Measurements from ENCODE around the gene PRND.
"Not testable (repeated sequence)": the region's sequence is repeated elsewhere in the genome, so short reads cannot be mapped to it uniquely, and the experiment has no call there.

PRND gene

DNA sequence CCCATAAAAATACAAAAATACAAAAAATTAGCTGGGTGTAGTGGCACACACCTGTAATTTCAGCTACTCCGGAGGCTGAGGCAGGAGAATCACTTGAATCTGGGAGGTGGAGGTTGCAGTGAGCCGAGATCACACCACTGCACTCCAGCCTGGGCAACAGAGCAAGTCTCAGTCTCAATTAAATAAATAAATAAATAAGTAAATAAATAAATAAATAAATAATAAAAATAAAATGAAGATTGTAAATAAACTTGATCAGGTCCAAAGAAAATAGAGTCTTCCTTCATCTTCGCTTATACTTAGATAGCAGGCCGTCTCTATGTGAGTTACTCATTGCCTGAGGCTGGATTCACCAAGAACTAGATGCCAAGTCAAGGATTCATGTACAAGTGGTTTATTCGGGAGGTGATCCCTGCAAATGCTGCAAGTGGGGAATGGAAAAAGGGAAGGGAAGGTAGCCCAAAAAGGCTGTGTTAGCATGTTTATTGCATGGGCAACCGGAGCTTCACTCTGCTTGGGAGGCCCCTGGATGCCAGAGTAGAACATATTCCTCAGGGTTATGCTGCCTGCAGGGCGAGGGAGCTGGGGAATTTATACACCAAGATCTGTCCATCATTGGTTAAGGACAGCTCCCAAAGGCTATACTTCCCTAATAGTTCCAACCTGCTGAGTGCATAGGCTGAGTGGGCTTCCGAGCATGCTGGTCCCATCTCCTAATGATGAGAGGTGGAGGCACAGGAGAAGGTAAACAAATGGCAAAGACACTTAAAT, 16.3 kb downstream of the PRND start:
- no peak for DNase-seq (ENCODE audit: low spot score)

DNA sequence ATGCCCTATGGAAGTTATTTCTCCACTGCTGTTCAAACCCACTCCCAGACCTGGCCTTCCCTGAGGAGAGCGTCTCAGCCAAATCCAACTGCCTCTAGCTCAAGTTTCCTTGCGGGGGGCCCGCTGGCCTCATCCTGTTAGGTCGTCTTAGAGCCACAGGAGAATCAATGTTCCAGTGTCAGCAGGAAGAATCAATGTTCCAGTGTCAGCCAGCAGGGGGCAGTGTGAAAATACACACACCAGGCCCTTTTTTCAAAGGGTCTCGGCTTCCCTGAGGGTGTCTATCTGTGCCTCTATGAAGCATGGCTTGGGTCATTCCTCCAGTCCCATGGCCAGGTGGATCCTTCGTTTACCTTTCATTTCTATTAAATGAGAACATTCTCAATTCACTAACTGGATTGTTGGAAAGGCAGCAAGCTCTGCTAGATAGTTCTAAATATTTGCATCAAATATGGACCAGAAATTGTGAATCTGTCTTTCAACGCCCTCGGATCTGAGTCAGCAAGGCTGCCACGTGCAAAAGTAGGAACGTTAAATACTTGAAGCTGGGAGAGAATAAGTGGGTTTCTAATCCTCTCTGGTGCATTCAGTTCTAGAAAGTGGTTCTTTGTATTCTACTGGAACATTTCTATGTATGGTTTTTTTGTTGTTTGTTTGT, 19.2 kb downstream of the PRND start:
- peak; percentile 57 for DNase-seq (ENCODE audit: low spot score)

DNA sequence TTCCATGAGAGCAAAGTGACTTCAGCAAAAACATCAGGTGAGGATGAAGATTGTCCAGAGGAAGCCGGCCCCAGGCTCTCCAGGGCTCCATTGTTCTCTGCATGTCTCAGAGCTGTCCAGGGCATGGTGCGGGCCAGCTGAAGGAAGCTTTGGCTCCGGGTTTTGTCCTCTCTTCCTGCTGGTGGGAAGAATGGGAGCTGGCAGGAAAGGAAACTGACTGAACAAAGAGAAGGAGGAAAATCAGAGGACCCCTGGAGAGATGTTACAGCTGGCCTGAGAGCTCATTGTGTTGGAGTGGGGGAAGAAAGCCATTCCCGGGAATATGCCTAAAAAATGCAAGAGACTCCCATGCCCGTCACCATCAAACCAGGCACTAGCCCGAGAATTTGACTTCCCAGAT, 27.1 kb downstream of the PRND start:
- DNase-seq (ENCODE audit: low spot score): no peak

DNA sequence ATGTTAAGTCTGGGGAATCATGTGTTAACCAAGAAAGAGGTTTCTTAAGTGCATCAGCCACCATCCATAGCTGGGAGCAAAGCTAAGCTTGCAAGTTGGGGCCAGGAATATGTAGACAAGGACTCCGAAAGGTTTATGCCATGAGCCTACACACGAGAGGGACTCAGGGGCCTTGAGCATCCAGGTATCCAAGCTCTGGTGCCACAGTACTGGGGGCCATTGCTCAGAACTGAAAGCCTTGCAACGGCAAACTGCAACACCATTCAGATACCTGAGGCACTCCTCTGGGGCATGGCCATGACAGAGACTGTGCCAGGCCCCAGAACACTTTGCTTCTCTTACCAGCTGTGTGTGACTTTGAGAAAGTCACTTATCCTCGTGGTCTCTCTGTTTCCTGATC, 27.6 kb downstream of the PRND start:
- no peak for DNase-seq (ENCODE audit: low spot score)

DNA sequence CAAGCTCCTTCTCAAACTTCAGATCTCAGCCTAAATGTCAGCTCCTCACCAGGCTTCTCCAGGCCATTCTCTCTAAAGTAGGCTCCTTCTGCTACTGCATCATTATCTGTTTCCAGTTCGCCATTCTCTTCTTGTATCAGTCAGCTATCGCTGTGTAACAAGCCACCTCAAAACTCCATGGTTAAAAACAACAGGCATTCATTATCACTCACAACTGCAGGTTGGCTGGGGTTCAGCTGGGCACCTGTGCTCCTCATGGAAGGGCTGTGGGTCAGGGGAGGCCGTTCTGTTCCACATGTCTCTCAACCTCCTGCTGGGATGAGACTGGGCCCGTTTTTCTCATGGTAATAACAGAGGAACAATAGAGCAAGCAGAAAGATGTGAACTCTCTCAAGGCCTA, 28.7 kb downstream of the PRND start:
- DNase-seq (ENCODE audit: low spot score): no peak

DNA sequence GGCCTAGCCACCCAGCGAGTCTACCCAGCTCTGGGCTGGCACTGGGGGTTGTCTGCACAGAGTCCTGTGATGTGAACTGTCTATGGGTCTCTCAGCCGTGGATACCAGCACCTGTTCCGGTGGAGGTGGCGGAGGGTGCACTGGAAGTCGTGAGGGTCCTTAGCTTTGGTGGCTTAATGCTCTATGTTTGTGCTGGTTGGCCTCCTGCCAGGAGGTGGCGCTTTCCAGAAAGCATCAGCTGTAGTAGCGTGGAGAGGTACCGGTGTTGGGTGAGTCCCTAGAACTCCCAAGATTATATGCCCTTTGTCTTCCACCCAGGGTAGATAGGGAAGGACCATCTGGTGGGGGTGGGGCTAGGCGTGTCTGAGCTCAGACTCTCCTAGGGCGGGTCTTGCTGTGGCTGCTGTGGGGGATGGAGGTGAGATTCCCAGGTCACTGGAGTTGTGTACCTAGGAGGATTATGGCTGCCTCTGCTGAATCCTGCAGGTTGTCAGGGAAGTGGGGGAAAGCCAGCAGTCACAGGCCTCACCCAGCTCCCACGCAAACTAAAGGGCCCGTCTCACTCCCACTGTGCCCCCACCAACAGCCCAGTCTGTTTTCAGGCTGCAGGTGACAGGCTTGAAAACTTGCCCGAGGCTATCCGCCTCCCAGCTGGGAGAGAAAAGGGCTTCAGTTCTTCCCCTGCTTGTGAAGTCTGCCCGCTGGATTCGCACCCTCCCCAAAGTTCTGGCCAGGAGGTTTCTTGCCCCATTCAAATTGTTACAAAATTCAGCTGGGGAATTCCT, 37.6 kb downstream of the PRND start:
- DNase-seq (ENCODE audit: low spot score): peak; percentile 11

DNA sequence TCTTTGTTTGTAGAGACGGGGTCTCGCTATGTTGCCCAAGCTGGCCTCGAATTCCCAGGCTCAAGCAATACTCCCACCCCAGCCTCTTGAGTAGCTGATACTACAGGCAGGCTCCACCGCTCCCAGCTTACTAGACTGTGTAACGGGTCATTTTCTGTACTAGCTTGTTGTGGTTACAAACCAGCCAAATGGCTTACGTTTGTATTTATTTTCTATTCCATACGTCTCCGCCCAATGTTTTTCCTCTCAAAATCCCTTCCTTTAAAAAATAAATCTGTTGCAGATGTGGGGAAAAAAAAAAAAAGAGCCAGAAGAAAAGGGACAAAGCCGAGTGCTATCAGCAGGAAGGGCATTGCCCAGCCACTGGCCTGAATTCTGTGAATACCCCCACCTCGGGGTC, 41.6 kb downstream of the PRND start:
- no peak for DNase-seq (ENCODE audit: low spot score)

DNA sequence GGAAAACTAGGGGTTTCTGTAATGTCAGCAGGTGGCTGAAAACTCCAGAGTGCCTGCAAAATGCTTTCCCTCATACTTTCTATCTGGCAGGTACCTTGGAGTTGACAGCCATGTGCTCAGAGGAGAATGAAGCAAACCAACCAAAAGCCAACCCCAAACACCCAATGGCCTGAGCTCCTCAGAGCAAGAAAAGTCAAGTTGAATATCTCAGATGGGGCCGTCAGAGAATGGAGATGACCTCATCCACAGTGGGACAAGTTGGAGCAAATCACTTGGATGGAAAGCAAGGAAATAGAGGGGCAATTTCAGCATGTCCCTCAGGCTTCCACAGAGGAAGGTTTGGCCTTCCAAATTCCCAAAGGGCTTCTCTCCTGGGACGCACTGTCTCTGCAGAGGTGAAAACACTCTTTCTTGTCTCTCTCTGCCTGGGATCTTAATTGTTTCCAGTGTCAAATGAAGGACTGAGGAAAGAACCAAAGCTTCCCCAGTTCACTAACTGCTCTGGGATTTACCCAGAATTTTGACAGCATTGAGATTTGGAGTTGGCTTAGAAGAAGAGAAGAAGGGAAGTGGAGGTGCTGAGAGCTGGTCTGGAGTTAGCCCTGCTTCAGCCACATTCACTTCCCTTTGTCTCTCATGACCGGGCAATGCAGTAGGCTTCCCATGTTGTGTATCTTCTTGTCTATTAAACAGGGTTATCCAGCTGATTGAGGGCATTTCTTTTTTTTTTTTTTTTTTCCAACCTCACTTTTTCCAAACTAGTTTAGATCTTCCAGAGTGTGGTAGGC, 42.2 kb downstream of the PRND start:
- no peak for DNase-seq (ENCODE audit: low spot score)

DNA sequence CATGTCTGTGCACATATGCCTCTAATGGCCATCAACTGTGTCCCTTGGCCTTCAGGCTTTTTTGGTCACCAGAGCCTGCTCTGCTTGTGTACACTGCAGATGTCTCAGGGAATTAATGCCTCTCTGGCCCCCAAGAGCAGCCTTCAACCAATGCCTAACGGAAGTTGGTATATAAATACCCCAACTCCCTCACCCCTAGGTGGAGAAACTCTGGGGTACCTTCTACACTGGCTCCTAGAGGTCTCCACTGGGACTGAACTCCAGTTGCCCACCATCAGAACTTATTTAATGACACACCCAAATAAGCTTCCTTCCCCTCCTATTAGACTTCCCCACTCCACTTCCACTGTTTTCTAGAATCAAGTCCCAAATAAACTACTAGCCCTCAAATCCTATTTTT, 43.1 kb downstream of the PRND start:
- no peak for DNase-seq (ENCODE audit: low spot score)

DNA sequence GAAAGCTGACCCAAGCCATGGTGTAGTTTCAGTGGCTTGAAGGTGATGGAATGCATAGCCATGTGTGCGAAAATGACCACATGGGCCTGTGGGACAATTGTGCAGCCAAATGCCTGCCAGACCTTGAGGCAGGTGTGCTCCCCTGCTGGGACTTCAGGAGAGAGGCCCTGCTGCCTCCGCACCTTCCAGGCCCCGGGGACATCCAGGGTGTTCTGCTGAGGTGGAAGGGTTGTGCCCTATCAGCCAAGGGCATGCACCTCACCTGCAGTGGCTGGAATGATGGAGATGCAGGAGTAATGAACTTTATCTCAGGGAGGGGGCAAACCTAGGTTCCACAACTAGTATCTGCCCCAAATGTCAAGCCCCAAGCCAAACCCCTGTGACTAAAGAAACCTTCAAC, 44.0 kb downstream of the PRND start:
- DNase-seq (ENCODE audit: low spot score): no peak

DNA sequence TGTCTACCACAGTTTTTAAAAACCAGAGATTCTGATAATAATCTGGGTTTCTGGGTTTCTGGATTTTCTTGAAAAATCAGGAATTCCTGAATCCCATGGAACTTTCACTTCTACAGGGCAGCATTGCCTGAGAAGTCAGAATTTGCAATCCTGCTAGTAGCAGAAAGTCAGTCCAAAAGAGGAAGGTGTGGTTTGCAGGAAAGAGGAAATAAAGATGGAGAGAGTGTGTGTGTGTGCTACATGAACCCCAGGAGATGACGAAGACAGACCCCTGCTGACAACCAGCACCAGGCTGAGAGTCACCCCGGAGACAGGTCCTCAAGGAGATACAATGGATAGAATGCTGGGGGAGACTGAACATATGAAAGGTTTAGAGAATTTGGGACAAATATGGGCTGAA, 44.9 kb downstream of the PRND start:
- no peak for DNase-seq (ENCODE audit: low spot score)

DNA sequence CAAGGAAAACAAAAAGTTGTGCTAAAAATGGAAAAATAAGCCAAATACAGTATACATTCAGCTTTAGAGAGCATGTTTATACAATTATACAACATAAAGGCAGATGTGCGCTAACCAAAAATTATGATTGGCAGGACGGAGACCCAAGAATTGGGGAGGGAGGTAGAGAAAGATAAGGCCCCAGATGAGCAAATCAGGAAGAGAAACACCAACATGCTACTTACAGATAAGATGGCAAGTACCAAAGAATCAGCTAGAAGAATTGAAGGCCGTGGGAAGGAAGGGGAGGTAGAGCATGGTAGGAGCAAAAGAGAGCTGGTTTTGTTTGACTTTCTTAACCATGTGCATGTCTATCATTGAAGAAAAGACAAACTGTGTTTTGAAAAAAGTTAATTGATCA, 45.4 kb downstream of the PRND start:
- no peak for DNase-seq (ENCODE audit: low spot score)

DNA sequence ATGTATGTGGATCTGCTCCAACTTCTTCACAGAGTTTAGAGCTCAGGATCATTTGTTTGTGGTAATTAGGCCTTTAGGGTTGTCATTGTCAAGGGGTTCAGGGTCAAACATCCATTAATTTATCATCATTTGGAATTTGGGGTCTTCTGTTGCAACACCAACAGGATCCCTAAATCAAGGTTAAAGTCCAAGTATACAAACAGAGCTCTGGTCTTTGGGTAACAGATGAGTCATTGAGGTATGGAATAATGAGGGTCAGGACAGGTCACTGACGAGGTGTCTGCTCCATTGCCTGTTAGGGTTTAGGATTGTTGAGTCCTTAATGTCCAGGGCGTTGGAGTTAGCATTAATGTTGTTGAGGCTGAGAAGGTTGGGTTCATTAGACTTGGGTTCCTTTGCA, 47.6 kb downstream of the PRND start:
- no peak for DNase-seq (ENCODE audit: low spot score)

DNA sequence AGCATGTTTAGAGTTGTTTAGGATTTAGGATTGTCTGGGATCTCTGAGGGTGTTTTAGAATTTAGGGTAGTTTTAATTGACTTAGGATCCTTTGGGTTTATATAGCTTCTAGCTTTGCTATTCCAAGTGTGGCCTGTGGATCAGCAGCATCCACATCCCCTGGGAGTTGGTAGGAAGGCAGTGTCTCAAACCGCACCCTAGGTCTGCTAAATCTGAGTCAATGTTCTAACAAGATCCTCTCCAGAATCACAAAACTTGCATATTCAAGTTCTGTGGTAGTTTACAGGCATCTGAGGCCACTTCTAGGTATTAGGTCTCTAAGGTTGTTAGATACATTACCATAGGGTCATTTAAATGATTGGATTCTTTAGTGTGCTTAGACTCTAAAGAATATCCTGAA, 48.3 kb downstream of the PRND start:
- DNase-seq (ENCODE audit: low spot score): no peak

DNA sequence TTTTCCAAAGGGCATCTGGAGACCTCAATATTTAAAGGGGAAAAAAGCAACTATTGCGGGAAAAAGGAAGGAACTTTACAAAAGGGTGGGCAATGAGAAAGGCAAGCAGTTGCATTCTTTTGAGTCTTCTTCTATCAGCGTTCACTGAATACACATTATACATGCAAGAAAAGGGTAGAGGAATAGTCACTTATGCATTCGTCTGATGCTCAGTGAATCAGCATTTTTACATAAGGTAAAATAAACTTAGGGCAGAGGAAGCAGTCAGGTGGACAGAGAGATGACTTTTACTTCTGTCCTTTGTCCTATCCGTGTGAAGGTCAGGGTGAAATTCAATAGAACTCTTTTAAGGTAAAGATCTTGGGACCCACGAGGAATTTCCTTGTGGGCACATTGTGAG, 49.3 kb downstream of the PRND start:
- no peak for DNase-seq (ENCODE audit: low spot score)

DNA sequence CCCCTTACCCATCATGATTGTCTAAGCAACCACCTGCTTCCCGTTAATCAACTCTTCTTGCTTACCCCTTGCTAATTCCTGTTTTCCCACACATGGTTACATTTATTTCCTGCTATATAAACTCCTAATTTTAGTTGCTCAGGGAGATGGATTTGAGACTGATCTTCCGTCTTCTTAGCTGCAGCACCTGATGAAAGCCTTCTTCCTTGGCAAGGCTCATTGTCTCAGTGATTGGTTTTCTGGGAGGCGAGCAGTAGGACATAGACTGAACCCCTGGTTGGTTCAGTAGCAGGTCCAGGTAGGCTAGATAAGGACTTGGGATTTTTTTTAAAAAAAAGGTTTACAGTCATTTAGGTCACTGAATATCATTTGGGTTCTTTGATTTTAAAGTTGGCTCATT, 50.4 kb downstream of the PRND start:
- DNase-seq (ENCODE audit: low spot score): no peak

DNA sequence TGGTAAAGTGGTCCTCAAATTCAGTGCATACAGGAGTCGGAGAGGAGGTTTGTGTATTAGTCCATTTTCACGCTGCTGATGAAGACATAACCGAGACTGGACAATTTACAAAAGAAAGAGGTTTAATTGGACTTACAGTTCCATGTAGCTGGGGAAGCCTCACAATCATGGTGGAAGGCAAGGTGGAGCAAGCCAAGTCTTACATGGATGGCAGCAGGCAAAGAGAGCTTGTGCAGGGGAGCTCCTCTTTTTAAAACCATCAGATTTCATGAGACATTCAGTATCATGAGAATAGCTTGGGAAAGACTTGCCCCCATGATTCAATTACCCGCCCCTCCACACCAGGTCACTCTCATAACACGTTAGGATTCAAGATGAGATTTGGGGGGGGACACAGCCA, 51.3 kb downstream of the PRND start:
- DNase-seq (ENCODE audit: low spot score): not testable (repeated sequence)

DNA sequence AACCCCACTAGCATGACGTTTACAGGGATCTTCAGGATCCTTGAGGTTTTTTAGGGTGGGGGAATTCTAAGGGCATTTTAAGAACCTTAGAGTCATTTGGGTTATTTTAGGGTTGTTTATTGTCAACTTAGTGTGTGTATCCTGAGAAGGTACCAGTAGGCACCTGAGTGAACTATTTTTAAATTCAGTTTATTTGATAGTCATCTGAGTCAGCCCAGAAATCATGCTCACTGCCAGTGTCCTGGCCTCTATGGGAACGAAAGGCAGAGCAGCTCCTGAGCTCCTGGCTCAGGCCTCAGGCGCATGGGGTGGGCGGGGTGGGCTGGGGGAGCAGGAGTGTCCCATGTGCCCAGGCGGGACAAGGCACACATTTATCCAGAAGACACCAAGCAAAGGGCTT, 52.0 kb downstream of the PRND start:
- no peak for DNase-seq (ENCODE audit: low spot score)

DNA sequence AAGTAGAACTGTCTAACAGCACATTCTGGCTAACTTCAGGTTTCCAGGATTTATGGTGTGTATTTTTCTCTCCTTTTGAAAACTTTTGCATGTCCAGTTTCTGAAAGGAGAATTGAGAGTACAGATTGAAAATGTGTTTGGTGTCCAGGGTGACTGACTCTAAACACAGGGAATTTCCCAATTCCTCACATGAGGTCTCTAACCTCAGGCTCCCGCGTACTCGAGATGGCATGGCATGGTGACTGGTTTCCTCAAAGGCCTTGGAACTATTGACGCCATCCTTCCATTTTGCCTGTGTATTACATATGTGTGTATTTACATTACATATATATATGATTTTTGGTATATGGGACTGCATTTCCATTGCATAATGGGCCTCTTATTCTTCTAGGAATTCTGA, 52.5 kb downstream of the PRND start:
- DNase-seq (ENCODE audit: low spot score): no peak

DNA sequence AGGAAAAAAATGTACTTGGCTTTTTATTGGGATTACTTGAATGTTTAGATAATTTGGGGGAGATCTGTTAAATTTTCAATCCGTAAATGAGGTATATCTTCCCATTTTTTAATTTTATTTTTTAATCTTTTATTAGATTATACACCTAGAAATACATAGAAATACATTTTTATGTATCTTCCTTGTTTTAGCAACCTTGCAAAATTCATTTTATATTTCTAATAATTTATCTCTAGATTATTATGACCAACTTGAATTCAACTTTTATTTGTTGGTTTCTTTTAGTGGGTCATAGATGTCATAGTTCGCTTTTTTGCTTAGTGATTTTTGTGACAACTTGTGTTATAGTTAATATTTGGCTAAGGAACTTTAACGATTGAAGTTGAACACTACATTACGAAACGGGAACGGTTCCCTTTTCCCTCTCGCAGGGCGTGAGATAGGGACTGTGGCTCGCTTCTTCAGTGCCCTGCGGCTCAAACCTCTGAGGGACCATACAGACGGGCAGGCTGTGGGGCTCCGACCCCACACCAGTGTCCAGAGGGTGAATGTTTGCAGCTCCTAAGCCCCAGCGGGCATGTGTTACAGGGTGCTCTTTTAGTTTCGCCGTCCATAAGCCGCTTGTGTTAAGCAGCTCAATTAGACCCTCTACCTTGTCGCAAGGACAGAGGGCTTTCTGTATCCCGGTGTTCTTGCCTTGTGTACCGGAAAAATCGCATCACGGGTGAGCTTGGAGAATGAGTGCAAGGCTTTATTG, 53.8 kb downstream of the PRND start:
- no peak for DNase-seq (ENCODE audit: low spot score)

DNA sequence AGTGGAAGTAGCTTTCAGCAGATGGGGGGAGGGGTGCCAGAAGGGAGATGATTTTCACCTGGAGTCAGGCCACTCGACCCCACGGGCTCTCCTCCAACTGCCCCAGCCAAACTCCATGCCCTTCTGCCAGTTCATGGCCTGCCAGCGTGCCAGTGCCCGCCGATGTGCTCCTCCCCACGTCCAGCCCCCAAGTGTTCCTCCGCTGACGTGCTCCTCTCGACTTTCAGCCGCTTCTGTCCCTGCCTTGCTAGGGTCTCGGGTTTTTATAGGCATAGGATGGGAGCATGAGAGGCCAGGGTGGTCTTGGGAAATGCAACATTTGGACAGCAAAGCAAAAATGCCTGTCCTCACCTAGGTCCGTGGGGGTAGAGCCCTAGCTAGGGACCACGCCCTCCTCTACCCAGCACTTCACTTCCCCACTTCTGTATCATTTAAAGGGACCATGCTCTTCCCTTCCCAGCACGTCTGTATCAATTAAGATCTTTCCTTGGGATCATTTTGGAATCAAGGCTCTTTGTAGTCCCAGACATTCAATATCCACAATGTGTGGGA, 54.4 kb downstream of the PRND start:
- no peak for DNase-seq (ENCODE audit: low spot score)
